Measurements from ENCODE around the gene LZTR1. TPM values are rescaled to one million over a fixed set of nuclear protein-coding genes. Genes with fewer than 3 reads are reported as not detected.

LZTR1 gene
- total and polyA plus RNA-seq, 4 donors = 11.3 to 83.9 (median 70.4) TPM

DNA sequence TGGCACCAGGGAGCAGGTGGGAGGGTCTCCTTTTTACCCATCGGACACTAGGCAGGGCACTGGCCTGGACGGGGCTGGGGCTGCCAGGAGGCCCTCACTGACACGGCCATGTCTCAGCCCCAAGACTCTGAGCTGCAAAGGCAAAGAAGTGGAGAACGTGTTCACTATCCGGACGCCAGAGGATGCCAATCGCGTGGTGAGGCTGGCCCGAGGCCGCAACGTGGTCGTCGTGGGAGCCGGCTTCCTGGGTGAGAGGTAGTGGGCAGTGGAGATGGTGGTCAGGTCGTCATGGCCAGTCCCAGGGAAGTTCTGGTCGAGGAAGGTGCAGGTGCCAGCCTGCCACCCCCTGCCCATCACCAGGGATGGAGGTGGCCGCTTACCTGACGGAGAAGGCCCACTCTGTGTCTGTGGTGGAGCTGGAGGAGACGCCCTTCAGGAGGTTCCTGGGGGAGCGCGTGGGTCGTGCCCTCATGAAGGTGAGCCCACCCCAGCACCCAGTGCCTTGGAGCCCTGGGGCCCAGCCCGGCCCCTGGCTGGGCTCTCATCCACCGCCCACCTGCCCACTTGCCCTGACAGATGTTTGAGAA lies 5.7 kb upstream of the LZTR1 start:
- H3K27ac ChIP-seq (ENCODE audit: low read depth in 1 of 2, low read length in 2 of 2) = no peak overlapping the region
- DNase-seq = peak in 1 of 2 donors; percentile 69
- H3K36me3 ChIP-seq (ENCODE audit: control insufficient read depth in 1 of 2, insufficient read depth in 2 of 2, low read length in 1 of 2) = no peaks in the 10 kb centered on the region
- no peak for ATAC-seq (ENCODE audit: low FRiP score)
- intact Hi-C loops (cut with DNase I) = no loop called here
- peaks cover 3% of the 10 kb centered on the region for H3K9me3 ChIP-seq (ENCODE audit: control insufficient read depth, low read length)
- no peaks in the 10 kb centered on the region for H3K4me1 ChIP-seq (ENCODE audit: control insufficient read depth in 1 of 2, insufficient read depth in 2 of 2, low read length in 2 of 2)
- H3K4me3 ChIP-seq (ENCODE audit: low read length in 2 of 2) = no peak overlapping the region
- 80 to 82% methylated on average over 24 of the region's 24 CpGs for WGBS, 2 donors
- no peaks in the 10 kb centered on the region for H3K27me3 ChIP-seq (ENCODE audit: control insufficient read depth in 1 of 2, insufficient read depth in 2 of 2, low read length in 1 of 2)

GRCh38 chr22:20977019-20977418 lies 5.1 kb upstream of the LZTR1 start:
- Histone ChIP-seq H3K4me3 (ENCODE audit: low read length in 2 of 2) (no peak overlapping the region), H3K4me1 (ENCODE audit: control insufficient read depth in 1 of 2, insufficient read depth in 2 of 2, low read length in 2 of 2) (no peaks in the 10 kb centered on the region), H3K36me3 (ENCODE audit: control insufficient read depth in 1 of 2, insufficient read depth in 2 of 2, low read length in 1 of 2) (no peaks in the 10 kb centered on the region), H3K9me3 (ENCODE audit: control insufficient read depth, low read length) (peaks cover 3% of the 10 kb centered on the region), H3K27ac (ENCODE audit: low read depth in 1 of 2, low read length in 2 of 2) (no peak overlapping the region), H3K27me3 (ENCODE audit: control insufficient read depth in 1 of 2, insufficient read depth in 2 of 2, low read length in 1 of 2) (no peaks in the 10 kb centered on the region)
- DNase-seq = no peak
- 78 to 82% methylated on average over 11 of the region's 11 CpGs for WGBS, 2 donors
- intact Hi-C loops (cut with DNase I) = no loop called here
- ATAC-seq (ENCODE audit: low FRiP score) = no peak

DNA sequence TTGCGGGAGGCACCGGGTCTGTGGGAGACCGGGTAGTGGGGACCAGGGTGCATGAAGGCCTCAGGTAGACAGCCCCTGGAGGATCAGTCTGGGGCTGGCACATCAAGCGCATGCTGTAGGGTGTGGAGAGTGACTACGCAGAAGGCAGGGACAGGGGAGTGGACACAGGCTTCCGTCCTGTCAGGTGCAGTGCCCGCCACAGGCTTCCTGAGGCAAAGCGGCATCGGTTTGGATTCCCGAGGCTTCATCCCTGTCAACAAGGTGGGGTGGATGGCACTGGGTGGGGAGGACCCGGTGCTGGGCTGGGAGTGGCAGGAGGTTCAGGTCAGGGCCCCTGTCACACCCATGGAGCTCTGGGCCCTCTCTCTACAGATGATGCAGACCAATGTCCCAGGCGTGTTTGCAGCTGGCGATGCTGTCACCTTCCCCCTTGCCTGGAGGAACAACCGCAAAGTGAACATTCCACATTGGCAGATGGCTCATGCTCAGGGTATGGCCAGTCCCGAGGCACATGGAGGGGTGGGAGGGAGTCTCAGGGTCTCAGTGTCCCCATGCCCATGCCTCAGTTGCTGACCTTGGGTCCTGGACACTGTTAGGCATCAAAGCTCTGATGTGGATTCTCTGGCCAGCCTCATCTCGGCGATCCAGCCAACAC lies 4.5 kb upstream of the LZTR1 start:
- Histone ChIP-seq H3K4me3 (ENCODE audit: low read length in 2 of 2) (no peak overlapping the region), H3K36me3 (ENCODE audit: control insufficient read depth in 1 of 2, insufficient read depth in 2 of 2, low read length in 1 of 2) (no peaks in the 10 kb centered on the region), H3K27ac (ENCODE audit: low read depth in 1 of 2, low read length in 2 of 2) (no peak overlapping the region), H3K27me3 (ENCODE audit: control insufficient read depth in 1 of 2, insufficient read depth in 2 of 2, low read length in 1 of 2) (no peaks in the 10 kb centered on the region), H3K4me1 (ENCODE audit: control insufficient read depth in 1 of 2, insufficient read depth in 2 of 2, low read length in 2 of 2) (no peaks in the 10 kb centered on the region), H3K9me3 (ENCODE audit: control insufficient read depth, low read length) (peaks cover 3% of the 10 kb centered on the region)
- ATAC-seq (ENCODE audit: low FRiP score) (no peak), DNase-seq (peak in 1 of 2 donors; percentile 68)
- WGBS, 2 donors = 84 to 86% methylated on average over 17 of the region's 17 CpGs
- intact Hi-C loops (cut with DNase I) = no loop called here

GRCh38 chr22:20978419-20978818 lies 3.7 kb upstream of the LZTR1 start:
- 87 to 91% methylated on average over 2 of the region's 2 CpGs for WGBS, 2 donors

DNA sequence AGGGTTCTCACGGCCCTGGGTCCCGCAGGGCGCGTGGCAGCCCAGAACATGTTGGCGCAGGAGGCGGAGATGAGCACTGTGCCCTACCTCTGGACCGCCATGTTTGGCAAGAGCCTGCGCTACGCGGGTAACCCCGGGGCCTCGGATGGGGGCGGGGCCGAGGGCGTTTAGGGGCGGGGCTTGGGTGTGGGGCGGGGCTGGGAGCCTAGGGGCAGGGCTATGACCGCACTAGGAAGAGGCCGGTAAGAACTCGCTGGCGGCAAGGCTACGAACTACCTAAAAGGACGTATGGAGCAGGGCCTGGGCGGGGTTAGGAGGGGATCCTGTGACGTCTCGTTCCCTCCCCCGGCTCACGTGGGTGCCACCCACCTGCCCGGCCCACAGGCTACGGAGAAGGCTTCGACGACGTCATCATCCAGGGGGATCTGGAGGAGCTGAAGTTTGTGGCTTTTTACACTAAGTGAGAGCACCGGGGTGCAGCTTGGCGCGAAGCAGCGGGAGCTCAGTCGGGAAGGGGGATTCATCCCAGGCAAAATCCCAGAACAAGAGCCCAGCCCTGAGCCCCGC lies 2.8 kb upstream of the LZTR1 start:
- DNase-seq (peak; percentile 76 to 86), ATAC-seq (ENCODE audit: low FRiP score) (no peak)

More at GRCh38 chr22:20978419-20978818, 3.7 kb upstream of the LZTR1 start:
- H3K4me1 ChIP-seq (ENCODE audit: control insufficient read depth in 1 of 2, insufficient read depth in 2 of 2, low read length in 2 of 2) = no peaks in the 10 kb centered on the region
- no peak overlapping the region for H3K4me3 ChIP-seq (ENCODE audit: low read length in 2 of 2)
- no peaks in the 10 kb centered on the region for H3K27me3 ChIP-seq (ENCODE audit: control insufficient read depth in 1 of 2, insufficient read depth in 2 of 2, low read length in 1 of 2)
- peaks cover 3% of the 10 kb centered on the region for H3K9me3 ChIP-seq (ENCODE audit: control insufficient read depth, low read length)
- DNase-seq (no peak), ATAC-seq (ENCODE audit: low FRiP score) (no peak)
- H3K36me3 ChIP-seq (ENCODE audit: control insufficient read depth in 1 of 2, insufficient read depth in 2 of 2, low read length in 1 of 2) = no peaks in the 10 kb centered on the region
- H3K27ac ChIP-seq (ENCODE audit: low read depth in 1 of 2, low read length in 2 of 2) = no peak overlapping the region
- intact Hi-C loops (cut with DNase I) = no loop called here

GRCh38 chr22:20979940-20980453 lies 2.1 kb upstream of the LZTR1 start:
- intact Hi-C loops (cut with DNase I) = loop anchor here in 1 of 2 donors (5.0 kb wide), 1 partner anchor 93 kb away; no protein-coding TSS in a partner anchor
- 36 to 37% methylated on average over 13 of the region's 13 CpGs for WGBS, 2 donors

More for the DNA sequence above, 2.8 kb upstream of the LZTR1 start:
- intact Hi-C loops (cut with DNase I) = no loop called here
- no peak overlapping the region for H3K4me3 ChIP-seq (ENCODE audit: low read length in 2 of 2)
- no peaks in the 10 kb centered on the region for H3K27me3 ChIP-seq (ENCODE audit: control insufficient read depth in 1 of 2, insufficient read depth in 2 of 2, low read length in 1 of 2)
- H3K36me3 ChIP-seq (ENCODE audit: control insufficient read depth in 1 of 2, insufficient read depth in 2 of 2, low read length in 1 of 2) = no peaks in the 10 kb centered on the region
- WGBS, 2 donors = 5 to 8% methylated on average over 33 to 39 of the region's 39 CpGs
- H3K27ac ChIP-seq (ENCODE audit: low read depth in 1 of 2, low read length in 2 of 2) = no peak overlapping the region
- H3K4me1 ChIP-seq (ENCODE audit: control insufficient read depth in 1 of 2, insufficient read depth in 2 of 2, low read length in 2 of 2) = no peaks in the 10 kb centered on the region
- peaks cover 3% of the 10 kb centered on the region for H3K9me3 ChIP-seq (ENCODE audit: control insufficient read depth, low read length)

DNA sequence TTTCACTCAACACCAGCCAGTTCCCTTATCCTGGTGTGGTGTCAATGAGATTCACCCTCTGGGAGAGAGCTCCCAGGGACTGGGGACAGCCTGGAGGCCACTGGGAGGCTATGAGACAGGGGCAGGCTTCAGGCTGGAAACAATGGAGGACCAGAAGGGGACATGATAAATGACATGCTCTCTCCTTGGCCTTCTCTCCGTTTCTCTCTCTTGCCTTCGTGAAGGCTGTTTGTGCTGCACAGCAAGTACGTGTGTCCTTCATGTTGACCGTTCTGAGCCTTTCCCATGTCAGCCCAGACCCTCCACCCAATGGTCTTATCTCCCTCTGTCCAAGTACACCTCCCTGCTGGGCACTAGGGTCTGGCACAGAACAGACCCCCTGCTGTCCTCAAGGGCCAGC lies 1.6 kb upstream of the LZTR1 start:
- intact Hi-C loops (cut with DNase I) = loop anchor here in 1 of 2 donors (5.0 kb wide), 1 partner anchor 93 kb away; no protein-coding TSS in a partner anchor
- no peaks in the 10 kb centered on the region for H3K27me3 ChIP-seq (ENCODE audit: control insufficient read depth in 1 of 2, insufficient read depth in 2 of 2, low read length in 1 of 2)
- ATAC-seq (ENCODE audit: low FRiP score) (no peak), DNase-seq (no peak)
- WGBS, 2 donors = 77 to 81% methylated on average over 4 of the region's 4 CpGs
- peaks cover 3% of the 10 kb centered on the region for H3K9me3 ChIP-seq (ENCODE audit: control insufficient read depth, low read length)
- no peaks in the 10 kb centered on the region for H3K4me1 ChIP-seq (ENCODE audit: control insufficient read depth in 1 of 2, insufficient read depth in 2 of 2, low read length in 2 of 2)
- no peak overlapping the region for H3K27ac ChIP-seq (ENCODE audit: low read depth in 1 of 2, low read length in 2 of 2)
- no peak overlapping the region for H3K4me3 ChIP-seq (ENCODE audit: low read length in 2 of 2)
- no peaks in the 10 kb centered on the region for H3K36me3 ChIP-seq (ENCODE audit: control insufficient read depth in 1 of 2, insufficient read depth in 2 of 2, low read length in 1 of 2)

More at GRCh38 chr22:20979940-20980453, 2.1 kb upstream of the LZTR1 start:
- peaks cover 3% of the 10 kb centered on the region for H3K9me3 ChIP-seq (ENCODE audit: control insufficient read depth, low read length)
- ATAC-seq (ENCODE audit: low FRiP score) (no peak), DNase-seq (peak in 1 of 2 donors; percentile 76)
- H3K27ac ChIP-seq (ENCODE audit: low read depth in 1 of 2, low read length in 2 of 2) = no peak overlapping the region
- H3K4me1 ChIP-seq (ENCODE audit: control insufficient read depth in 1 of 2, insufficient read depth in 2 of 2, low read length in 2 of 2) = no peaks in the 10 kb centered on the region
- no peak overlapping the region for H3K4me3 ChIP-seq (ENCODE audit: low read length in 2 of 2)
- H3K27me3 ChIP-seq (ENCODE audit: control insufficient read depth in 1 of 2, insufficient read depth in 2 of 2, low read length in 1 of 2) = no peaks in the 10 kb centered on the region
- H3K36me3 ChIP-seq (ENCODE audit: control insufficient read depth in 1 of 2, insufficient read depth in 2 of 2, low read length in 1 of 2) = no peaks in the 10 kb centered on the region

DNA sequence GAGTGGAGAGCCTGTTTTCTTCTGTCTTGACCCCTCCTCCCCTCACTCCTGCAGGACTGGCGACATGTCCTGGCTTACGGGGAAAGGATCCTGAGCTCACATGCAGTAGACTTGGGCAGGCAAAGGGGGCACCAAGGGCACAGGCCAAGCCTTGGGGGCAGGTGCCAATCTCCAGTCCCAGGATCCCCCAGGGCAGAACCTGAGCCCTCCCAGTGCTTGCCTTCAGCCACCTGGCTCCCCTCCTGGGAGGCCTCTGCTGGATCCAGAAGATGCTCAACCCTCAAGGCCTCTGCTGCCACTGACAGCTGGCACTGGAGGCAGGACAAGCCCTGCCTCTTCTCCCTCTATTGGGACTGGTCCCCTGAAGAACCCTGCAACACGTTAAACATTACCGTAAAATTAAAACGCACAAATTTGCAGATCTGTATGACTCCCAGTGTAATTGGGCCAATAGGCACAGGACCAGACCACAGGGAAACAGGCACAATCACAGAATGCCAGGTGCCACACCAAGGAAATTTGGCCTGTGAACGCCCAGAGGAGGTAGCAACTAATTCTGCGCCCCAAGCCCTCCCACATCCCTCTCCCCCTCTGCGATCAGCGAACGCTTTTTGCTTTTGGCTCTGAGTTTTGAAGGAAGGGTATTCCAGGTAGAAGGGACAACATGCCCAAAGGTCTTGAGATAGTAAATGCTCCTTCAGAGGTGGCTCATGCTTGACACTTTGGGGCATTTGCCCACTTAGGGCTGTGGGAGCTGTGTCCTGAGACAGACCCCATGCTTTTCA lies 967 bp upstream of the LZTR1 start:
- WGBS, 2 donors = 62 to 63% methylated on average over 10 of the region's 10 CpGs
- no peak for ATAC-seq (ENCODE audit: low FRiP score)
- peak in 1 of 2 donors; percentile 48 for DNase-seq
- intact Hi-C loops (cut with DNase I) = loop anchor here in 1 of 2 donors (5.0 kb wide), 1 partner anchor 94 kb away; no protein-coding TSS in a partner anchor
- Histone ChIP-seq H3K9me3 (ENCODE audit: control insufficient read depth, low read length) (peaks cover 3% of the 10 kb centered on the region), H3K27ac (ENCODE audit: low read depth in 1 of 2, low read length in 2 of 2) (peak overlapping the region; percentile 15 to 78), H3K4me3 (ENCODE audit: low read length in 2 of 2) (peak overlapping the region; percentile 68 to 83), H3K36me3 (ENCODE audit: control insufficient read depth in 1 of 2, insufficient read depth in 2 of 2, low read length in 1 of 2) (no peaks in the 10 kb centered on the region), H3K27me3 (ENCODE audit: control insufficient read depth in 1 of 2, insufficient read depth in 2 of 2, low read length in 1 of 2) (no peaks in the 10 kb centered on the region), H3K4me1 (ENCODE audit: control insufficient read depth in 1 of 2, insufficient read depth in 2 of 2, low read length in 2 of 2) (no peaks in the 10 kb centered on the region)

Data from aorta (tissue), 5 donors.